Measurements from ENCODE around the gene CDH12.

CDH12 gene

DNA sequence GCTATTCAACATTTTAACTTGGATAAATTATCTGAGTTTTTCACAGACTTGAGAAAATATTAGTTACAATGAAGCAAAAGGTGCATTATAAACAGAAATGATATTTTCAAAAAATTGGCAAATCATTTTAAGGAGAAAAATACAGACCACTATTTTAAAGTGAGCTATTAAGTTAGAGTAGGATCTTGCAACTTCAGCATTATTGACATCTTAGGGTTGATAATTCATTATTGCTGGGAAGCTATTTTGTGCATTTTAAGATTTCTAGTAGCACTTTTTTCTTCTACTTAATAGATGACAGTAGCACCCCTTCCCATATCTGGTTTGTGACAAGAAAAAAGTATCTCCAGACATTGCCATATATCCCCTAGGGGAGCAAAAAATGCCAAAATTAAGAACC, 774.1 kb downstream of the CDH12 start:
- Mint-ChIP-seq H3K9me3 (no peaks in the 10 kb centered on the region), H3K36me3 (ENCODE audit: low read depth) (no peaks in the 10 kb centered on the region), H3K4me1 (no peaks in the 10 kb centered on the region), H3K27me3 (ENCODE audit: low read depth, poor library complexity) (no peaks in the 10 kb centered on the region), H3K4me3 (no peak overlapping the region), H3K27ac (no peak overlapping the region)
- TF ChIP-seq, protein P1, sequence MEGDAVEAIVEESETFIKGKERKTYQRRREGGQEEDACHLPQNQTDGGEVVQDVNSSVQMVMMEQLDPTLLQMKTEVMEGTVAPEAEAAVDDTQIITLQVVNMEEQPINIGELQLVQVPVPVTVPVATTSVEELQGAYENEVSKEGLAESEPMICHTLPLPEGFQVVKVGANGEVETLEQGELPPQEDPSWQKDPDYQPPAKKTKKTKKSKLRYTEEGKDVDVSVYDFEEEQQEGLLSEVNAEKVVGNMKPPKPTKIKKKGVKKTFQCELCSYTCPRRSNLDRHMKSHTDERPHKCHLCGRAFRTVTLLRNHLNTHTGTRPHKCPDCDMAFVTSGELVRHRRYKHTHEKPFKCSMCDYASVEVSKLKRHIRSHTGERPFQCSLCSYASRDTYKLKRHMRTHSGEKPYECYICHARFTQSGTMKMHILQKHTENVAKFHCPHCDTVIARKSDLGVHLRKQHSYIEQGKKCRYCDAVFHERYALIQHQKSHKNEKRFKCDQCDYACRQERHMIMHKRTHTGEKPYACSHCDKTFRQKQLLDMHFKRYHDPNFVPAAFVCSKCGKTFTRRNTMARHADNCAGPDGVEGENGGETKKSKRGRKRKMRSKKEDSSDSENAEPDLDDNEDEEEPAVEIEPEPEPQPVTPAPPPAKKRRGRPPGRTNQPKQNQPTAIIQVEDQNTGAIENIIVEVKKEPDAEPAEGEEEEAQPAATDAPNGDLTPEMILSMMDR (IDR thresholded peaks at IDR 0.05): no peak
- no peak for DNase-seq

DNA sequence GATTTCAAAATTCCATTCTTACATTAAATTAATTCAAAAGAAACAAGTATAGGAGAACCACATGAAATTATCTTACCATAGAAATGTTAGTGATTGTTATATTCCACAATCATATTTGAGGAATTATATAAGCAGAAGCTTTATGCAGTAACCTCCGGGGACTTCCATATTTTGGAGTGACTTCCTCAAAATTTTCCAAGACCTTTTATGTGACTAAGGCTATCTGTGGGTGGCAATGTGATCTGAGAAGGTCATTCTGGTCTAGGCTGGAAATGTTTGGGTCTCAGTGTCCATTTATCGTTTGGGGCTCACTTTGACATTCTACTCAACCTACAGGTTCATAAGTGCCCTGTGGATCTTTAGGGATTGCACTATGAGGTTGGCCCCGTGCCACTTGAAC, 776.6 kb downstream of the CDH12 start:
- Mint-ChIP-seq H3K36me3 (ENCODE audit: low read depth) (no peaks in the 10 kb centered on the region), H3K27ac (no peak overlapping the region)

DNA sequence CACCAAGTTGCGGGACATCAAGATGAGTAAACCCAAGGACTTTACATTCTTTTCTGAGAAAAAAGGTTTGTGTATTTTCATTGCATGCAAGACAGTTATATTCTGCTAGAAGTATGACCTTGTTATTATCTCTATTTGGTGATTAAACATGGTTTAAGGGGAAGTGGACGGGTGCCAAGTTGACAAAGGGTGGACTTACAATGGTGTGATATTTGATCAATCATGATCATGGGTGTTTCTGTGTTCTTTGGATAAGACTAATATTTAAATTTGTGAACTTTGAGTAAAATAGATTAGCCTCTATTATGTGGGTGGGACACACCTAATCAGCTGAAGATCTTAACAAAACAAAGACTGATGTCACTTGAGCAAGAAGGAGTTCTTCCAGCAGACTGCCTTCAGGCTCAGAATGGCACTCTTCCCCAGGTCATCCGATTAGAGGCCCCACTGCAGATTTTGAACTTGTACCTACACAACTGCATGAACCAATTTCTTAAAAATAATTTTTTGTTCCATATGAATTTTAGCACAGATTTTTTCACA, 782.9 kb downstream of the CDH12 start:
- TF ChIP-seq, protein P1 (IDR thresholded peaks at IDR 0.05): no peak
- Mint-ChIP-seq H3K4me1 (no peaks in the 10 kb centered on the region), H3K27me3 (ENCODE audit: low read depth, poor library complexity) (no peaks in the 10 kb centered on the region), H3K27ac (no peak overlapping the region), H3K9me3 (no peaks in the 10 kb centered on the region), H3K36me3 (ENCODE audit: low read depth) (no peaks in the 10 kb centered on the region), H3K4me3 (no peak overlapping the region)
- DNase-seq: no peak

More for the DNA sequence above, 776.6 kb downstream of the CDH12 start:
- Mint-ChIP-seq H3K4me1 (no peaks in the 10 kb centered on the region), H3K27me3 (ENCODE audit: low read depth, poor library complexity) (no peaks in the 10 kb centered on the region), H3K9me3 (no peaks in the 10 kb centered on the region), H3K4me3 (no peak overlapping the region)
- DNase-seq: no peak
- TF ChIP-seq, protein P1 (IDR thresholded peaks at IDR 0.05): no peak

DNA sequence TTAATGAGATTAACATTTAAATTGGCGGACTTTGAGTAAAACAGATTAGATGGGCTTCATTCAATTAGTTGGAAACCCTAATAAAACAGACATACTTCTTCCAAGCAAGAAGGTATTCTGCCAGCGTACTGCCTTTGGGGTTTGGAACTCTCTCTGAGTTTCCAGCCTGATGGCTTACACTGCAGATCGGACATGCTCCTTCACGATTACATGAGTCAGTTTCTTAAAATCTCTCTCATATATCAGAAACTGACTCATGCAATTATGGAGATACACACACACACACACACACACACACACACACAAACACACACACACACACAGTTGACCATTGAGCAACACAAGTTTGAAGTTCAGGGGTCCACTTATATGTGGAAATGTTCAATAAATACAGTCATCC, 789.4 kb downstream of the CDH12 start:
- DNase-seq: no peak
- Mint-ChIP-seq H3K36me3 (ENCODE audit: low read depth) (no peaks in the 10 kb centered on the region), H3K27ac (no peak overlapping the region), H3K27me3 (ENCODE audit: low read depth, poor library complexity) (no peaks in the 10 kb centered on the region), H3K9me3 (no peaks in the 10 kb centered on the region), H3K4me3 (no peak overlapping the region), H3K4me1 (no peaks in the 10 kb centered on the region)
- TF ChIP-seq, protein P1 (IDR thresholded peaks at IDR 0.05): no peak

DNA sequence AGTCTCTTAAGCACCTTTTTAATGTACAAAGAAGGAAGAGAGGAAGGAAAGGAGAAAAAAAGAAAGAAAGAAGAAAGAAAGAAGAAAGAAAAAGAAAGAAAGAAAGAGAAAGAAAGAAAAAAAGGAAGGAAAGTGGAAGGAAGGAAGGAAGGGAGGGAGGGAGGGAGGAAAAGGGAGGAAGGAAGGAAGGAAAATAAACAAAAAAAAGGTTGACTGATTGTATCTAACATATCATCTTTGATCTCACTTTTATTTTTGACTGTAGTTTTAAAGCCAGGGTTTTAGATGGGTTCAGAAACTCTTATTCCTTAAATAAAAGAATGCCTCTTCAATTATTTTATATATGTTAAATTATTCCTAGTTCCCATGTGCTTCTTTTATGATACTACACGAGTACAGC, 794.5 kb downstream of the CDH12 start:
- Mint-ChIP-seq H3K4me3 (no peak overlapping the region), H3K4me1 (no peaks in the 10 kb centered on the region), H3K36me3 (ENCODE audit: low read depth) (no peaks in the 10 kb centered on the region), H3K9me3 (no peaks in the 10 kb centered on the region), H3K27me3 (ENCODE audit: low read depth, poor library complexity) (no peaks in the 10 kb centered on the region), H3K27ac (no peak overlapping the region)
- no peak for DNase-seq
- TF ChIP-seq, protein P1 (IDR thresholded peaks at IDR 0.05): no peak

DNA sequence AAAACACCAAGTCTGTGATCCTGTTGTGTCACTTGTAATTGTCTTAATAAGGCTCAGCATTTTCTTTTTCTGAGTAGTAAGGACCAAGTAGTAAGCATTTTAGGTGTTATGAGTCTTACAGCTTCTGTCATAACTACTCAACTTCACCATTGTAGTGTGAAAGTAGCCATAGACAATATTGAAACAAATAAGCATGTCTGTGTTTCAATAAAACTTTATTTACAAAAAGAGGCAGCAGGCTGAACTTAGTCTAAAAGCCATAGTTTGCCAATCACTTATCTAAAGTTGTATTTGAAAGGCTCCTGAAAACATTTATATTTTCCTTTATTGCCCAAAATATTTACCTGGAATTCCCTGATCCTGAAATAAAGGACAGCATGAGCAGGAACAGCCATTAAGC, 796.1 kb downstream of the CDH12 start:
- Mint-ChIP-seq H3K4me3 (no peak overlapping the region), H3K4me1 (peaks cover 9% of the 10 kb centered on the region), H3K27me3 (ENCODE audit: low read depth, poor library complexity) (no peaks in the 10 kb centered on the region), H3K36me3 (ENCODE audit: low read depth) (no peaks in the 10 kb centered on the region), H3K27ac (no peak overlapping the region), H3K9me3 (no peaks in the 10 kb centered on the region)
- no peak for DNase-seq
- TF ChIP-seq, protein P1 (IDR thresholded peaks at IDR 0.05): no peak
